Stimulated activated CD8-positive, alpha-beta memory T cell treated with anti-CD3 and anti-CD28 coated beads, Interleukin-12 subunit alpha, Interleukin-12 subunit beta, amount 100 ng/mL, for 1 hour (primary cell): Measurements from ENCODE around the gene SNX17.

Source experiments
- DNase-seq: peaks from one replicate; pipeline ENCODE4 v3.0.0-alpha.2; 2020; ENCODE audit warnings: low read depth

SNX17 gene

GRCh38 chr2:27363933-27364332, 6.5 kb upstream of the SNX17 start:
- no peak for DNase-seq

DNA sequence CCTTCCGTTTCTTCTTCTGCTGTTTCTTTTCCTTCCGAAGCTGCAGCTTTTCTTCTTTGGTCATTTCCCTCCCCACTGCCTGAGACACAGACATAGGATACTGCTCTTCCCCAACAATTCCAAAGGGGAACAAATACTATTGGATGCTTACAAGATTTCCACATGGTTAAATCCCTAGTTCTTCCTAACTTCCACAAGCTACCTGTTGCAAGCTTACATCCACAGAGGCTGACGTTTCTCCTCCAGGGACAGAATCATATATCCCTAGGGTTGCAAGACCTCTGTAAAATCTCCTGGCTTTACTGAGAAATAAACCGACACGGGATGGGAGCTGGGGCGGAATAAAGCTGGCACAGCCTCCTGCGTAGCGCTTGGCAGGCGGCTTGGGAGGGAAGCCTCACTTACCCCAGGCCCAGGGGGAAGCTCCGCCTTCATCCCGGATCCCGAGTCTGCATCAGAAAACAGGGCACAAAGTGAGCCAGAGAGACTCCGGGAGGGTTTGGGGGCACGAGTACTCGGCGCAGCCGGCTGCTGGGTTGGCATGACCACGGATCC, 868 bp upstream of the SNX17 start:
- DNase-seq: no peak

DNA sequence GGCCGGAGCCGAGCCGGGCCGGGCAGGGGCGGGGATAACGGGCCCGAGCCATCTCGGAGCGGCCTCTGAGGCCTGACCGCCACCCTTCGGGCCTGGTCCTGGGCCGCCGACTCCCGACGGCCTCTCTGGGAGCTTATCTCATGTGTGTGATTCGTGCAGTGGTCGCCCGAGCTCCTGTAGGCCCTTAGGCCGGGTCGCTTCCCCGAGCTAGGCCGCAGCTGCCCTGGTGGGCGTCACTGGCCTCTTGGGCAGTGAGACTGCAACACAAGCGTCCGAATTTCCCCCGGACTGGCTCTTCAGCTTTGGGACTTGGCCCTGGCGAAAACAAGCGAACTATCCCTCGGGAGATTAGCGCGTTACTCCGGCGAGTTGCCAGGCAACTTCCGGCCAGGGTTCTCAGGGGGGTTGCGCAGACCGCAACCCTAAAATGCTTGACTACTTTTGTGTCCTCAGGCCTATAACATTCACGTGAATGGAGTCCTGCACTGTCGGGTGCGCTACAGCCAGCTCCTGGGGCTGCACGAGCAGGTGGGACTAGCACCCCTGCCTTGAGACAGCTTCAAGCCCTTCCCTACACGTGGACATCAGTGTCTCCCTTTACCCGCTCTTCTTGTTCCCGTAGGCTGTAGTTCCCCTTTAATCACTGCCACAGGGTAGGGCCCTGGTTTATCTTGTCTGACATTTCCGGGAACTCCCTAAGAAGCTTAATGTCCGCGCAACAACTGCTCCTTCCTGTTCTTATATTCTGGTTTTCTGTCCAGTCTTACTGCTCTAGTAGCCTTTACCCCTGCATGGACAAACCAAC, 602 bp downstream of the SNX17 start:
- DNase-seq: peak; percentile 7

DNA sequence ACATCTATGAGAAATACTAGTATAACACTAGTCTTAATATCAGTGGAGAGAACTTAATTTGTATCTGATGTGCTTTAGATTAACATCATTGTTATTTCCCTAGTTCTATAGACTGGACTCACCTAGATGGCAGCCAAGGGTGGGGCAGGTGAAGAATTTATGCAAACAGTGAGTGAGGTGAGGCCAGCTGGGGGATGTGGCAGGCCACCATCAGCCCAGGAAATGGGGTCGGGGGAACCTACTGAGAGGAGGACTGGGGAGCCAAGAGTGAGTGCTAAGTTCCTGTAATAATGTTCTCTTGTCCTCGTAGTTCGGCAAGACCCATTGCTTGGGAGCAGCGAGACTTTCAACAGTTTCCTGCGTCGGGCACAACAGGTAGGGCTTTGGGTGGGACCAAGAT, 2.5 kb downstream of the SNX17 start:
- no peak for DNase-seq

DNA sequence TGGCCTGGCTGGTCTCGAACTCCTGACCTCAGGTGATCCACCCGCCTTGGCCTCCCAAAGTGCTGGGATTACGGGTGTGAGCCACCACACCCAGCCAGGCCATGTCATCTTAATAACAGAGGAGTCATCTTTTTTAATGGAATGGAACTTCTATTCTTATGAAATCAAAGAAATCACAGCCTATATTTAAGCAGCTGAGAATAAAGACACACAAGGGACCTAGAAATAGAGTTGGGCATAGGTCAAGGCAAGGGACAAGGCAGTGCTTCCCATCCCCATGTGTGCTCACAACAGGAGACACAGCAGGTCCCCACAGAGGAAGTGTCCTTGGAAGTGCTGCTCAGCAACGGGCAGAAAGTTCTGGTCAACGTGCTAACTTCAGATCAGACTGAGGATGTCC, 3.2 kb downstream of the SNX17 start:
- DNase-seq: no peak

DNA sequence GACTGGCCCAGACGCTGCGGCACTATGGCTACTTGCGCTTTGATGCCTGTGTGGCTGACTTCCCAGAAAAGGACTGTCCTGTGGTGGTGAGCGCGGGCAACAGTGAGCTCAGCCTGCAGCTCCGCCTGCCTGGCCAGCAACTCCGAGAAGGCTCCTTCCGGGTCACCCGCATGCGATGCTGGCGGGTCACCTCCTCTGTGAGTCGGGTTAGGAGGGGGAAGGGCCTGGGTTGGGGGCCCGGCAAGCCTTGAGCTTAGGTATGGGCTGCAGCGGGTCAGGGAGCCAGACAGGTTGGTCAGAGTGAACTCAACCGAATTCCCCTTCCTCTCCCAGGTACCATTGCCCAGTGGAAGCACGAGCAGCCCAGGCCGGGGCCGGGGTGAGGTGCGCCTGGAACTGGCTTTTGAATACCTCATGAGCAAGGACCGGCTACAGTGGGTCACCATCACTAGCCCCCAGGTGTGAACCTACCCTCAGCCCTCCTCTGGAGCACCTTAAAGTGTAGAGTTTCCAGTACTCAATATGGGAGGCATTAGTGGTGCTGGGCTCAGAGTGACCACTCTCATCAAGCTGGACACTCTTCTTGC, 5.2 kb downstream of the SNX17 start:
- DNase-seq: no peak

- DNase-seq: no peak
Observed at GRCh38 chr2:27376151-27376865, 5.9 kb downstream of the SNX17 start.

DNA sequence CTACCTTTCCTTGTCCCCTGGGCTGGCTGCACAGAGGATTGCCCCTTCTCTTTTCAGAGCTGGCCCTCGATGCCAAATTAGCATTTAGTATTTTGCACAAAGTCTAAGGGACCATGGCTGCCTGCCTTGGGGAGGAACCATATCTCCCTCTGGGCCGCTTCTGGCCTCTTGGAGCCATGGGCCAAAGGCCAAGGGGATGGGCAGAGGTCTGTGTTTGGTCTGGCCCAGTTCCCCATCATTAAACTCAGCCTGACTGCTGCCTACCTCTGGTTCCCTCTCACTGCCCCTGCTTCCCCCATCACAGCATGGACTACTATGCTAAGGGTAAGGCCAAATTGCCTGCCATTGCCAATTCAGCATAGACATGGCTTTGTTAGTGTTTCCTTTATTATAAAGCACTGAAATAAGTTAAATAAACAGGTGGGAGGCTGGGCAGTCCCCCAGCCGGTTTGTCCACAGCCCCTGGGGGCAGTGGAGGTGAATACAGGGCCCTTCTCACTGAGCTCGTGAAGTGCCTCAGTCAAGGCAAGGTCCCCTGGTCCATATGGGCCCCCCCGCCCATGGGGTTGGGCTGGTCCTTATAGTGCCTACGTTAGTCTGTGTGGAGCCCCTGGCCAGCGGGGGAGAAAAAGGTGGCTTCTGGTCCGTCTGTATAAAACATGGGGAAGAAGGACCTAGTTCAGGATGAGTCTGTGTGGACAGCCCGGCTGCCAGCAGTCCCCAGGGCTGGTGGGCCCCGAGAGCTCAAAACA, 6.6 kb downstream of the SNX17 start:
- no peak for DNase-seq

DNA sequence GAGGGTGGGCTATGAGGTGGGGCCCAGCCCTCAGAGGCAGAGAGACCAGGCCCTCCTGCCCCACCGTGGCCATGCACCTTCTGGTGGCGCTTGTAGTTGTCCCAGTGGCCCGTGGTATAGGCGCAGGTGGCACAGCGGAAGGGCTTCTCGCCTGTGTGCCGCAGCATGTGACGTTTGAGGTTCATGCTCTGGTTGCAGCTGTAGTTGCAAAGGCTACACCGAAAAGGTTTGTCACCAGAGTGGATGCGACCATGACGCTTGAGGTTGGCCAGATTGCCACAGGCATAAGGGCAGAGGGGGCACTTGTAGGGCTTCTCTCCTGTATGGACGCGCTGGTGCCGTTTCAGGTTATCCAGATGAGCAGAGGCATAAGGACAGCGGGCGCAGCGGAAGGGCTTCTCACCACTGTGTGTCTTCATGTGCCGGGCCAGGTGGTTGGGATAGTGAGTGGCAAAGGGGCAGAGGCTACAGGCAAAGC, 7.2 kb downstream of the SNX17 start:
- no peak for DNase-seq

DNA sequence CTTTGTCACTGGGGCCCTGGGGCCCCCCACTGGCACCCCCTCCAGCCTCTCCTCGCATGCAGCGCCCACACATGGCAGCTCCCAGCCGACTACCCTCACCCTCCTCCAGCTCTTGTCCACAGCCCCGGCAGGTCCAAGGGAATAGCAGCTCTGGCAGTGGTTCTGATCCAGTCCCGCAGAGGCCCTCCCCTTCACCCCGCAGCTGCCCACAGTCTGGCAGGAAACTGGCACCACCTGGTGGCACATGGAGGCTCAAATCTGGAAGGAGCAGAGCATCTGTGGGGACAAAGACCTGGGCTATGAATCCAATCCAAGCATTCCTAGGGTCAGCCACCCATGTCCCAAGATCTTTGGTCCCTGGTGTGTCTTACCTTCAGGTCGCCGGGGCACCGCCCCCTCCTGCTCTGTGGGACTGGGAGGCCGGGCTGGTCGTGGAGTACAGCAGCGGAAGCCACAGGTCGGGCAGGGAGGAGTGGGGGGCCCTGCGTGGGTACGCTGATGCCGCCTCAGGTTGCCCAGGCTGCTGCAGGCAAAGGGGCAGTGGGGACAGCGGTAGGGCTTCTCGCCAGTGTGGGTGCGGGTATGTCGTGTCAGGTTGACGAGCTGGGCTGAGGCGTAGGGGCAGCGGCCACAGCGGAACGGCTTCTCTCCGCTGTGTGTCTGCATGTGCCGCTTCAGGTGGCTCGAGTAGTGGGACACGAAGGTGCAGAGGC, 7.8 kb downstream of the SNX17 start:
- no peak for DNase-seq

GRCh38 chr2:27378809-27379290, 8.4 kb downstream of the SNX17 start:
- DNase-seq: no peak

DNA sequence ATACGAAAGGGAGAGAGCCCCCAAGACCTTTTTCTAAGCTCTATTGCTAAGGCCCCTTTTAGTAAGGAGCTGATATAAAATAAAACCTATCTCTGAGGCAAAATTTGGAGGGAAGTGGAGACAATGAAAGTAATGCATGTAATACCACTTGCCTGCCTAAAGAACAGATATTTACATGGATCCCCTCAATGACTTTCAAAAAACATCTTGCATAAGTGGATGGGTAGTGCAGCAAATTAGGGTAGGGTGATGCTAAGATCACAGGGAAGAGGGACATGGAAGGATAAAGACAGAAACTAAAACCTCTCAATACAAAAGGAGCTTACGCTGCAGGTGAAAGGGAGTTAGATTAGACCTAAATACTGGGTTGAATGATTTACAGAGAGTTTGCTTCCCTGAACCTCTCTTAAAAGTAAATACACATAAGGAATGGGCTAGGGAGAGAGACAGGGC, 9.0 kb downstream of the SNX17 start:
- DNase-seq: no peak

DNA sequence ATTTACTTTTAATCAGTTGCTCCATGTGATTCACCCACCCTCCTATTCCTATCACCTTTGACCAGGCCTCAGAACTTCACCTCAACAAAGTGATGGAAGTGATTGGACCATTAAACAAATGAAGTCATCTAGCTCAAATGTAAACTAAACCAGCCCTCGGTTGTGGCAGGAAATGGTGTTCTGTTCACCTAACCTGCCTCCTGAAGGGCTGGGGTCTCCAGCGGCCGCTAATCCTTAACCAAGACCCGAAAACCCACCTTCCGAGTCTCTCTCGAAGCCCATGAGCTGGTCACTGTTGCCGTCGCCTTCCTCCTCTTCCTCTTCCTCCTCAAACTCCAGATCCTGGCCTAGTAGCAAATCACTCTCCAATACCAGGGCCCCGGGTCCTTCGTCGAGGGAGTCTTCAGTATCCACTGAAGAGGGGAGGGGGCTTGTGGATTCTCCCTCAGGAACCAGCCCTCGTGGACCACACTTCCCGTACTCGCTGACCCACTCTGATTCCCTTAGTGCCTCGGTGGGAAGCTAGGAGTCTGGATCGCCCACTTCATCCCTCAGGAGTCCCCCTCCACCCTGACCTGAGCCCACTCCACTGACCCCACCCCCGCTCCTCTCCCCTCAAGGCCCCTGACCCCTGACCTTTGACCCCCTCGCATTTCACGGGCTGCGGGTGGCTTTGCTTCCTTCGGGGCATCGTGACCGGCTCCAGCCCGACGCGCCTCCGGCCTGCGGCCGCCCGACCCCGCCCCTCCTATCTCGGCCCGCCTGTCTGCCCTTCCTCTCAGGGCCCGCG, 9.6 kb downstream of the SNX17 start:
- DNase-seq: peak; percentile 8

DNA sequence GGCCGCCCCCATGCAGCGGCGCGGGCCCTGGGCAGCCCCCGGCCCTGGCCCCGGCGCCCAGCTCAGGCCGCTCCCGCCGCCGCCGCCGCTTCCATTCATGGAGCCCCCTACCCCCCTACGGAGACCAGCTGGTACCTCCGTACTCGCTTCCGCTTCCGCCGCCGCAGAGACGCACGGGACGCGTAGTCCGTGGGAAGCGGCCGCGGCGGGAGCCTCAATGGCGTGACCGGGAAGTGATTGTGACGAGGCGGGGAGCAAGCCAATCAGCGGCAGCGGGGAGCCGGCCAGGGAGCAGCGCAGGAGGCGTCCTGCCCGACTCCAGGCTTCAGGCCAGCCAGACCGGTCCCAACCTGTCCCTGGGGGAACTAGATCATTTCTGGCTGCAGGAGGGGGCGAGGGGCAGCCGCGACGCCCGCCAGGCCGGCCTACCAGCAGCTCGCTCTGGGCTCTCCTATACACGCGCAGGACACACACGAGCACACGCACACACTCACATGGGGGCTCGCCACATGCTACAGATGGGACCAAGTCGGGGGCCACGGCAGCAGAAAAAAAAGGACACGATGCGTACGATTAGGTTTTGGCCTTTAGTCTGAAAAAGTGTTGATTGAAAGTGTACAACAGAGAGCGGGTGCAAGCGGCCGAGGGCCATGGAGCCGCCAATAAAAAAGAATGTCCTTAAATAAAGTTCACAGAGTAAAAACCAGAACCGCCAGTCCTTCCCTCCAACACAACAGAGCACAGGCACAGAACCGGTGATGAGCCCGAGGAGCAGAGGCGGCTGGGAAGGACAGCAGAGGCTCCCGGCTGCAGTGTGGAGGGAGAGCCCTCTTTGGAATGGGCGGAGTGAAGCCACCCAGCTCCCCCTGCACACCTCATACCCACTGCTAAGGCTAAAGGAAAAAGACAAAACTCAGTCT, 10.5 kb downstream of the SNX17 start, which contains the start of gene ZNF513:
ZNF513 (minus strand) TSS at position 109 of the 920 bp plus-strand sequence. CDS start 208 bp downstream, outside the sequence.
- DNase-seq: peak; percentile 77

DNA sequence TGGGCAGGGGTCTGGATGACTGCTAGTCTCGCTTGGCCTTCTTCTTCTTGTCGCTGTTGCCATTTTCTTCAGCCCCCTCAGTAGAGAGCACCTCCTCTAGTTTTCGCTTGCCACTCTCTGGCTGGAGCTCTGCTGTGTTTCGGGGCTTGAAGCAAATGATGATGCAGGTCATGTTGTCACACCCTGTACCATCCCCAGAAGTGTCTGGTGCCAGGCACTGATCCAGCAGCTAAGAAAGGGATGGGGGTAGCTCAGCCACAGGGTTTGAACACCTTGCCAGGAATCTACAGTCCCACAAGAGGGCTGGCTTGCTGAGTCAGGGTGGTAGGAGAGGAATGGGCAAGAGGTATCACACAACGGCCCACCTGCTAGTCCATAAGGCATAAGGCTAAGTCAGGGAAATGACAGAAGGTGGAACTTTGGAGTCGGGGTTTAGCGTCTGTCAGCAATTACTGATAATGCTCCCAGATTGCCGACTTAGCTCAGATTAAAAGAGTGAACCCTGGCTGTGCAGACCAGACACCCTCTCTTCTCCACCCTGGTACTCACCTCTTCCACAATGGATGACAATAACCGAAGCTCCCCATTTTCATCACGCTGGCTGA, 11.3 kb downstream of the SNX17 start:
- DNase-seq: no peak

DNA sequence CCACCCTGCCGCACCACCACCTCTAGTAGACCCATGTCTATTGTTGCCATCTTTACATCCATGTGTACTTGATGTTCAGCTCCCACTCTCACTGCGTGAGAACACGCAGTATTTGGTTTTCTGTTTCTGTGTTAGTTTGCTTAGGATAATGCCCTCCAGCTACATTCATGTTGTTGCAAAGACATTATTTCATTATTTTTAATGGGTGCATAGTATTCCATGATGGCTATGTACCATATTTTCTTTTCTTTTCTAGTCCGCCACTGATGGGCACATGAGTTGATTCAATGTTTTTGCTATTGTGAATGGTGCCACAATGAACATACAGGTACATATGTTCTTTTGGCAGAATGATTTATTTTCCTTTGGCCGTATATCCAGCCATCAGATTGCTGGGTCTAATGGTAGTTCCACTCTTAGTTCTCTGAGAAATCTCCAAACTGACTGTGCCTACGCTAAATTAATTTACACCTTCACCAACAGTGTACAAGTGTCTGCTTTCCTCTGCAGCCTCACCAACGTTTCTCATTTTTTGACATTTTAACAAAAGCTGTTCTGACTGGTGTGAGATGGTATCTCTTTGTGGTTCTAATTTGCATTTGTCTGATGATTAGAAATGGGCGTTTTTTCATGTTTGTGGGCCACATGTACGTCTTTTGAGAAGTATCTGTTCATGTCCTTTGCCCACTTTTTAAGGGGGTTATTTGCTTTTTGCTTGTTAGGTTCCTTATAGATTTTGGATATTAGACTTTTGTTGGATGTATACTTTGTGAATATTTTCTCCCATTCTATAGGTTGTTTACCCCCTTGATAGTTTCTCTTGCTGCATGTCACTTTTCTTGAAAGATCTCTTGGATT, 20.6 kb downstream of the SNX17 start:
- no peak for DNase-seq

- DNase-seq: no peak
Observed at GRCh38 chr2:27393225-27393624, 22.8 kb downstream of the SNX17 start.

- DNase-seq: no peak
Observed at GRCh38 chr2:27398962-27399361, 28.5 kb downstream of the SNX17 start.
